ENCODE data around the gene SYT5.
"Not testable (repeated sequence)": the region's sequence is repeated elsewhere in the genome, so short reads cannot be mapped to it uniquely, and the experiment has no call there.

The SYT5 gene

GRCh38 chr19:55179606-55180484, at the start of gene SYT5:
SYT5 (minus strand) TSS chr19:55180289; CDS start chr19:55179041, 1,248 bp downstream.
- DNase-seq: peak; percentile 81

GRCh38 chr19:55229789-55230182, 49.7 kb upstream of the SYT5 start:
- DNase-seq: no peak

- DNase-seq: no peak
Measured at GRCh38 chr19:55229145-55229788, 49.2 kb upstream of the SYT5 start.

- DNase-seq: no peak
Measured at GRCh38 chr19:55228403-55229031, 48.4 kb upstream of the SYT5 start, which contains the start of gene TMEM86B. TMEM86B (minus strand) TSS chr19:55228763; CDS start chr19:55228741, 22 bp downstream.

- DNase-seq: no peak
Measured at GRCh38 chr19:55228015-55228391, 47.9 kb upstream of the SYT5 start.

- DNase-seq: no peak
Measured at GRCh38 chr19:55227241-55228014, 47.3 kb upstream of the SYT5 start.

- DNase-seq: no peak
Measured at GRCh38 chr19:55226788-55227187, 46.7 kb upstream of the SYT5 start.

GRCh38 chr19:55226273-55226672, 46.2 kb upstream of the SYT5 start:
- no peak for DNase-seq

GRCh38 chr19:55225415-55225958, 45.4 kb upstream of the SYT5 start:
- no peak for DNase-seq

- not testable (repeated sequence) for DNase-seq
Measured at GRCh38 chr19:55224679-55225414, 44.8 kb upstream of the SYT5 start.

- no peak for DNase-seq
Measured at GRCh38 chr19:55224038-55224665, 44.1 kb upstream of the SYT5 start.

GRCh38 chr19:55223291-55224037, 43.4 kb upstream of the SYT5 start:
- DNase-seq: no peak

- DNase-seq: no peak
Measured at GRCh38 chr19:55220525-55220924, 40.4 kb upstream of the SYT5 start.

- DNase-seq: peak; percentile 73
Measured at GRCh38 chr19:55216461-55217198, 36.5 kb upstream of the SYT5 start.

- DNase-seq: no peak
Measured at GRCh38 chr19:55213547-55213946, 33.5 kb upstream of the SYT5 start.

GRCh38 chr19:55212447-55212846, 32.4 kb upstream of the SYT5 start:
- peak; percentile 71 for DNase-seq

GRCh38 chr19:55209693-55210472, 29.8 kb upstream of the SYT5 start:
- DNase-seq: no peak

GRCh38 chr19:55208880-55209692, 29.0 kb upstream of the SYT5 start, which contains the start of gene PTPRH:
PTPRH (minus strand) TSS chr19:55209501; CDS start chr19:55209433, 68 bp downstream.
- DNase-seq: no peak

All from stimulated activated CD8-positive, alpha-beta memory T cell treated with anti-CD3 and anti-CD28 coated beads, Interleukin-4, amount 100 ng/mL, for 48 hours (primary cell).